ENCODE results near the gene MSTN. TPM values are rescaled to one million over a fixed set of nuclear protein-coding genes. Genes with fewer than 3 reads are reported as not detected.

MSTN gene
- total RNA-seq, 4 donors from 2014 or later = 0.16 TPM; not detected in 3

DNA sequence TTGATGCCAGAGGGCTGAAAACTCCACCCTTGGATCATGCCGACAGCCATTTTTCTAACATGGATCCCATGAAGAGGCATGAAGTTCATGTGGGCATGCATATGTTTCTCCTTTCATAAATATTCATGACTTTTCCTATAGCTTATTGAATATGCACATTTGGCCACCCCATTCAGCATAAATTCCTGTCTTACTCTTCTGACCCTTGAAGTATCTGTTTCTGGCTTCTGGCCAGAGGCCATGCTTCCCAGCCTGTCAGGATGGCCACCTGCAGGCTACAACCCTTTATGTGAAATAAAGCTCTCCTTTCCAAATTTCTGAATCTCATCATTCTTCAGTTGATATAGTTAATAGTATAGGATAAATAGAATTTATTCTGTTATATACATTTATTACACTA is 19.6 kb upstream of the MSTN start:
- TF ChIP-seq POLR2AphosphoS5 (IDR thresholded peaks at IDR 0.05) (no peak), EP300 (IDR thresholded peaks at IDR 0.05; ENCODE audit: low read depth) (no peak)
- TF ChIP-seq, protein P1, sequence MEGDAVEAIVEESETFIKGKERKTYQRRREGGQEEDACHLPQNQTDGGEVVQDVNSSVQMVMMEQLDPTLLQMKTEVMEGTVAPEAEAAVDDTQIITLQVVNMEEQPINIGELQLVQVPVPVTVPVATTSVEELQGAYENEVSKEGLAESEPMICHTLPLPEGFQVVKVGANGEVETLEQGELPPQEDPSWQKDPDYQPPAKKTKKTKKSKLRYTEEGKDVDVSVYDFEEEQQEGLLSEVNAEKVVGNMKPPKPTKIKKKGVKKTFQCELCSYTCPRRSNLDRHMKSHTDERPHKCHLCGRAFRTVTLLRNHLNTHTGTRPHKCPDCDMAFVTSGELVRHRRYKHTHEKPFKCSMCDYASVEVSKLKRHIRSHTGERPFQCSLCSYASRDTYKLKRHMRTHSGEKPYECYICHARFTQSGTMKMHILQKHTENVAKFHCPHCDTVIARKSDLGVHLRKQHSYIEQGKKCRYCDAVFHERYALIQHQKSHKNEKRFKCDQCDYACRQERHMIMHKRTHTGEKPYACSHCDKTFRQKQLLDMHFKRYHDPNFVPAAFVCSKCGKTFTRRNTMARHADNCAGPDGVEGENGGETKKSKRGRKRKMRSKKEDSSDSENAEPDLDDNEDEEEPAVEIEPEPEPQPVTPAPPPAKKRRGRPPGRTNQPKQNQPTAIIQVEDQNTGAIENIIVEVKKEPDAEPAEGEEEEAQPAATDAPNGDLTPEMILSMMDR (IDR thresholded peaks at IDR 0.05) = no peak
- Histone ChIP-seq H3K36me3 (no peaks in the 10 kb centered on the region), H3K9me3 (no peaks in the 10 kb centered on the region), H3K4me1 (no peaks in the 10 kb centered on the region), H3K4me3 (no peak overlapping the region), H3K27ac (no peak overlapping the region), H3K27me3 (no peaks in the 10 kb centered on the region)
- intact Hi-C loops (cut with DNase I; ENCODE audit: low total_unique reads) = loop anchor here (10.0 kb wide), 2 partner anchors 203 to 293 kb away; no protein-coding TSS in a partner anchor
- in situ Hi-C loops (cut with MboI; ENCODE audit: low pct_ligation_motif_present in 1 of 4, low pct_unique_long_range_greater_than_20kb in 1 of 4, low sequenced_read_pairs in 3 of 4) = loop anchor here (10.0 to 25.0 kb wide), 7 partner anchors 113 to 430 kb away; no protein-coding TSS in a partner anchor
- DNase-seq = no peak
- WGBS, 2 donors (ENCODE audit: low coverage in 1 of 2) = 100% methylated on average over 1 of the region's 1 CpG; no CpG with 5 or more reads in 1 of the 2 donors

DNA sequence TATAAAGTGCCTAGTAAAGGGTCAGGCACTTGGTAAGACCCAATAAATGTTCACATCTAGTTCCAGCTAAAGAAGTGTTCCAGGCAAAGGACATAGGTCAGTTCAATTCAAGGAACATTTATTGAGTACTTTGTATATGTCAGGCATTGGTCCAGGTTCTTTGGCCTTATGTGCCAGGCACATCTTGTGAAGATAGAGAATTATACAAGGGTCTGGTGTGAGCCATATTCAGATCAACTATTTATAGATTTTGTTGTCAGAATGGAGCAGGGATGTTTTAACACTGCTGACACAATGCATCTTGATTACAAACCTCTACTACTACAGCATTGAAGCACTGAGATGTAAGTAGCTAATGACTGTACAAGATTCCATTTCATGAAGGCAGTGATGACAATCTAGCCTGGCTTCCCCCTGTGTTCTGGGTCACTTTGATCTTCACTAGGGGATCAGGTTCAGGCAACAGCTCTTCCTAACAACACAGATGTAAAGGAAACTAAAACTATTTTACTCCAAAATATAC is 18.1 kb upstream of the MSTN start:
- Histone ChIP-seq H3K36me3 (no peaks in the 10 kb centered on the region), H3K27me3 (no peaks in the 10 kb centered on the region)
- in situ Hi-C loops (cut with MboI; ENCODE audit: low pct_ligation_motif_present in 1 of 4, low pct_unique_long_range_greater_than_20kb in 1 of 4, low sequenced_read_pairs in 3 of 4) = loop anchor here (10.0 to 25.0 kb wide), 7 partner anchors 114 to 432 kb away; no protein-coding TSS in a partner anchor

DNA sequence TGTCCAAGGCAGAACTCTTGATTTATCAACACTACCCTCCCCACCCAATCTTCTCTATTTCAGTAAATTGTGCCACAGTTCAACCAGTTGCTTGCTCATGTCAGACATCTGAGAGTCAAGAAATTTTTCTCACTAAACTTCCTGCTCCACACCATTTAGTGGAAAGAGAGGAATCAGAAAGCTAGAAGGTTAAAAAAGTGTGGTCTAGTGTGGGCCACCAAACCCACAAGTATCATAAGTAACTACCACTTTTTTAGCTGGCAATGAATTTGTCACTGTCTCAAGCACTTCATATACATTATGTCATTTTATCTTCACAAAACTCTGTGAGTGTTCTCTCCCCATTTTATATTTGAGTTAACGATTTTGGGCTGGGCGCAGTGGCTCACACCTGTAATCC is 16.6 kb upstream of the MSTN start:
- intact Hi-C loops (cut with DNase I; ENCODE audit: low total_unique reads) = no loop called here
- 90 to 100% methylated on average over 2 of the region's 2 CpGs for WGBS, 2 donors (ENCODE audit: low coverage in 1 of 2)
- no peak overlapping the region for H3K27ac ChIP-seq
- no peaks in the 10 kb centered on the region for H3K36me3 ChIP-seq
- in situ Hi-C loops (cut with MboI; ENCODE audit: low pct_ligation_motif_present in 1 of 4, low pct_unique_long_range_greater_than_20kb in 1 of 4, low sequenced_read_pairs in 3 of 4) = loop anchor here in 3 of 4 donors (25.0 kb wide), 3 partner anchors 208 to 433 kb away; no protein-coding TSS in a partner anchor
- H3K9me3 ChIP-seq = no peaks in the 10 kb centered on the region
- no peaks in the 10 kb centered on the region for H3K4me1 ChIP-seq
- H3K4me3 ChIP-seq = no peak overlapping the region
- DNase-seq = no peak
- no peak for TF ChIP-seq POLR2A (IDR thresholded peaks at IDR 0.05)
- TF ChIP-seq, protein P1 (IDR thresholded peaks at IDR 0.05) = no peak
- no peak for TF ChIP-seq POLR2AphosphoS5 (IDR thresholded peaks at IDR 0.05)
- no peak for TF ChIP-seq EP300 (IDR thresholded peaks at IDR 0.05; ENCODE audit: low read depth)
- no peaks in the 10 kb centered on the region for H3K27me3 ChIP-seq

More for the DNA sequence above, 18.1 kb upstream of the MSTN start:
- TF ChIP-seq EP300 (IDR thresholded peaks at IDR 0.05; ENCODE audit: low read depth) (no peak), POLR2A (IDR thresholded peaks at IDR 0.05) (no peak), POLR2AphosphoS5 (IDR thresholded peaks at IDR 0.05) (no peak)
- TF ChIP-seq, protein P1 (IDR thresholded peaks at IDR 0.05) = no peak
- no peak for DNase-seq
- H3K4me3 ChIP-seq = no peak overlapping the region
- intact Hi-C loops (cut with DNase I; ENCODE audit: low total_unique reads) = loop anchor here (10.0 kb wide), 2 partner anchors 204 to 294 kb away; no protein-coding TSS in a partner anchor
- no peak overlapping the region for H3K27ac ChIP-seq
- no peaks in the 10 kb centered on the region for H3K9me3 ChIP-seq
- H3K4me1 ChIP-seq = no peaks in the 10 kb centered on the region

DNA sequence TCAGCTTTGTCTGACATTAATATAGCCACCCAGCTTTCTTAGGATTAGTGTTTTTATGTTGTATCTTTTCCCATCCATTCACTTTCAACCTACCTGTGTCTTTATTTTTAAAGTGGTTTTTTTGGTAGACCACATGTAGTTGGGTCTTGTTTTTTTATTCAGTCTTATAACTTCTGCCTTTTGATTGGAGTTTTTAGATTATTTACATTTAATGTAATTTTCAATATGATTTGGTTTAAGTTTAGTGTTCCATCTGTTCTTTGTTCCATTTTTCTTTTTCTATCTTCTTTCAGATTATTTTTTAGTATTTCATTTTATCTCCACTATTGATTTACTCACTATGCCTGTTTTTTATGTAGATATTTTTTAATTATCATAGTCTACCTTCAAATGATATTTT is 13.1 kb upstream of the MSTN start:
- no peaks in the 10 kb centered on the region for H3K4me1 ChIP-seq
- intact Hi-C loops (cut with DNase I; ENCODE audit: low total_unique reads) (no loop called here), in situ Hi-C loops (cut with MboI; ENCODE audit: low pct_ligation_motif_present in 1 of 4, low pct_unique_long_range_greater_than_20kb in 1 of 4, low sequenced_read_pairs in 3 of 4) (loop anchor here in 3 of 4 donors (25.0 kb wide), 3 partner anchors 212 to 437 kb away; no protein-coding TSS in a partner anchor)
- no peak for DNase-seq
- no peak overlapping the region for H3K4me3 ChIP-seq
- no peaks in the 10 kb centered on the region for H3K36me3 ChIP-seq
- no peak overlapping the region for H3K27ac ChIP-seq
- H3K27me3 ChIP-seq = no peaks in the 10 kb centered on the region
- TF ChIP-seq POLR2A (IDR thresholded peaks at IDR 0.05) (no peak), POLR2AphosphoS5 (IDR thresholded peaks at IDR 0.05) (no peak), EP300 (IDR thresholded peaks at IDR 0.05; ENCODE audit: low read depth) (no peak)
- TF ChIP-seq, protein P1 (IDR thresholded peaks at IDR 0.05) = no peak
- H3K9me3 ChIP-seq = no peaks in the 10 kb centered on the region

Data from transverse colon (tissue), 4 donors.